WERI-Rb-1 (cell line): ENCODE results near the gene GNB1L.

Source experiments
- DNase-seq: peaks from one replicate; pipeline ENCODE4 v3.0.0-alpha.2; 2020
- H3K27ac ChIP-seq: fragments of 250-450 bp; sonication (Bioruptor Pico); 2 replicates; pipeline ENCODE4 v1.5.1; 2020; ENCODE audit warnings: mild to moderate bottlenecking, moderate library complexity
- H3K27me3 ChIP-seq: fragments of 250-450 bp; sonication (Bioruptor Pico); 2 replicates; pipeline ENCODE4 v1.5.1; 2021; ENCODE audit warnings: mild to moderate bottlenecking, low read depth, moderate library complexity; ENCODE audit not compliant: insufficient read depth, severe bottlenecking
- H3K36me3 ChIP-seq: fragments of 250-450 bp; sonication (Bioruptor Pico); 2 replicates; pipeline ENCODE4 v1.5.1; 2020; ENCODE audit warnings: mild to moderate bottlenecking, moderate library complexity
- H3K4me3 ChIP-seq: 2 replicates; pipeline ENCODE4 v1.5.1; 2011; ENCODE audit warnings: low read depth, mild to moderate bottlenecking, control low read depth, low read length
- H3K9me3 ChIP-seq: fragments of 250-450 bp; sonication (Bioruptor Pico); 2 replicates; pipeline ENCODE4 v1.5.1; 2021; ENCODE audit warnings: mild to moderate bottlenecking, moderate library complexity; ENCODE audit not compliant: severe bottlenecking
- CTCF ChIP-seq: IDR thresholded peaks from 2 replicates; pipeline ENCODE4 v1.5.1; 2011; ENCODE audit warnings: low read depth, mild to moderate bottlenecking, control low read depth, inconsistent platforms, low read length

GNB1L gene

GRCh38 chr22:19855504-19856409, 1.1 kb upstream of the GNB1L start:
- Histone ChIP-seq H3K36me3 (peaks cover 26% of the 10 kb centered on the region), H3K27ac (peak overlapping the region; percentile 94), H3K4me3 (peak overlapping the region; percentile 88), H3K9me3 (no peaks in the 10 kb centered on the region), H3K27me3 (no peaks in the 10 kb centered on the region)
- DNase-seq, result no peak
- 0 out of 2 replicates have a peak, but pooled peaks have one; percentile 0 for TF ChIP-seq CTCF

- Histone ChIP-seq H3K4me3 (peak overlapping the region; percentile 88), H3K36me3 (peaks cover 40% of the 10 kb centered on the region), H3K27me3 (no peaks in the 10 kb centered on the region), H3K27ac (peak overlapping the region; percentile 94), H3K9me3 (no peaks in the 10 kb centered on the region)
- TF ChIP-seq CTCF, result no peak
- DNase-seq, result no peak
Observed at GRCh38 chr22:19853879-19854777, 546 bp downstream of the GNB1L start.

GRCh38 chr22:19853058-19853878, 1.4 kb downstream of the GNB1L start:
- H3K4me3 ChIP-seq, result peak overlapping the region; percentile 88
- DNase-seq, result no peak
- peaks cover 40% of the 10 kb centered on the region for H3K36me3 ChIP-seq
- peak overlapping the region; percentile 94; the same call in 1 of the 2 replicates for H3K27ac ChIP-seq
- no peak for TF ChIP-seq CTCF
- no peaks in the 10 kb centered on the region for H3K9me3 ChIP-seq
- H3K27me3 ChIP-seq, result no peaks in the 10 kb centered on the region

GRCh38 chr22:19852177-19852781, 2.4 kb downstream of the GNB1L start:
- Histone ChIP-seq H3K9me3 (no peaks in the 10 kb centered on the region), H3K27ac (no peak overlapping the region), H3K36me3 (peaks cover 40% of the 10 kb centered on the region), H3K4me3 (no peak overlapping the region), H3K27me3 (no peaks in the 10 kb centered on the region)
- no peak for TF ChIP-seq CTCF
- no peak for DNase-seq
